ENCODE measurements around the gene RASSF10. TPM values are rescaled to one million over a fixed set of nuclear protein-coding genes. Genes with fewer than 3 reads are reported as not detected.

RASSF10 gene
- polyA plus RNA-seq, 1 experiment = not detected

DNA sequence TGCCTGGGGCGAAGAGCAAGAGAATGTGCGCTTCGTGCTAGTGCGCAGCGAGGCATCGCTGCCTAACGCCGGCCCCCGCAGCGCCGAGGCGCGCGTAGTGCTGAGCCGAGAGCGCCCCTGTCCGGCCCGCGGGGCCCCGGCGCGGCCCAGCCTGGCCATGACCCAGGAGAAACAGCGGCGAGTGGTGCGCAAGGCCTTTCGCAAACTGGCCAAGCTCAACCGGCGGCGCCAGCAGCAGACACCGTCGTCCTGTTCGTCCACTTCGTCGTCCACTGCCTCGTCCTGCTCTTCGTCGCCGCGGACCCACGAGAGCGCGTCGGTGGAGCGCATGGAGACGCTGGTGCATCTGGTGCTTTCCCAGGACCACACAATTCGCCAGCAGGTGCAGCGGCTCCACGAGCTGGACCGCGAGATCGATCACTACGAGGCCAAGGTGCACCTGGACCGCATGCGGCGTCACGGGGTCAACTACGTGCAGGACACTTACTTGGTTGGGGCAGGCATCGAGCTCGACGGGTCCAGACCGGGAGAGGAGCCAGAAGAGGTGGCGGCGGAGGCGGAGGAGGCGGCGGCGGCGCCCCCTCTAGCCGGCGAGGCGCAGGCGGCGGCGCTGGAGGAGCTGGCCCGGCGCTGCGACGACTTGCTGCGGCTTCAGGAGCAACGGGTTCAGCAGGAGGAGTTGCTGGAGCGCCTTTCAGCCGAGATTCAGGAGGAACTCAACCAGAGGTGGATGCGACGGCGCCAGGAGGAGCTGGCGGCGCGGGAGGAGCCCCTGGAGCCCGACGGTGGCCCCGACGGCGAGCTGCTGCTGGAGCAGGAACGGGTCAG lies 1.0 kb downstream of the RASSF10 start:
- DNase-seq (ENCODE audit: low read depth) = no peak
- no peak overlapping the region for H3K4me3 ChIP-seq (ENCODE audit: low read depth, low read length)
- TF ChIP-seq, protein P1, sequence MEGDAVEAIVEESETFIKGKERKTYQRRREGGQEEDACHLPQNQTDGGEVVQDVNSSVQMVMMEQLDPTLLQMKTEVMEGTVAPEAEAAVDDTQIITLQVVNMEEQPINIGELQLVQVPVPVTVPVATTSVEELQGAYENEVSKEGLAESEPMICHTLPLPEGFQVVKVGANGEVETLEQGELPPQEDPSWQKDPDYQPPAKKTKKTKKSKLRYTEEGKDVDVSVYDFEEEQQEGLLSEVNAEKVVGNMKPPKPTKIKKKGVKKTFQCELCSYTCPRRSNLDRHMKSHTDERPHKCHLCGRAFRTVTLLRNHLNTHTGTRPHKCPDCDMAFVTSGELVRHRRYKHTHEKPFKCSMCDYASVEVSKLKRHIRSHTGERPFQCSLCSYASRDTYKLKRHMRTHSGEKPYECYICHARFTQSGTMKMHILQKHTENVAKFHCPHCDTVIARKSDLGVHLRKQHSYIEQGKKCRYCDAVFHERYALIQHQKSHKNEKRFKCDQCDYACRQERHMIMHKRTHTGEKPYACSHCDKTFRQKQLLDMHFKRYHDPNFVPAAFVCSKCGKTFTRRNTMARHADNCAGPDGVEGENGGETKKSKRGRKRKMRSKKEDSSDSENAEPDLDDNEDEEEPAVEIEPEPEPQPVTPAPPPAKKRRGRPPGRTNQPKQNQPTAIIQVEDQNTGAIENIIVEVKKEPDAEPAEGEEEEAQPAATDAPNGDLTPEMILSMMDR (IDR thresholded peaks at IDR 0.05; ENCODE audit: insufficient read depth, low read depth, low read length) = no peak
- ChIA-PET CTCF (interaction anchor here (0.9 to 1.3 kb wide), 2 partner anchors 11 to 45 kb away, joined by 4 to 5 read pairs; no protein-coding TSS in a partner anchor), POLR2A (no interaction called here)
- peaks cover 44% of the 10 kb centered on the region for H3K27me3 ChIP-seq (ENCODE audit: control insufficient read depth, insufficient read depth, low read length)
- no peaks in the 10 kb centered on the region for H3K36me3 ChIP-seq (ENCODE audit: control insufficient read depth, insufficient read depth, low read length)

DNA sequence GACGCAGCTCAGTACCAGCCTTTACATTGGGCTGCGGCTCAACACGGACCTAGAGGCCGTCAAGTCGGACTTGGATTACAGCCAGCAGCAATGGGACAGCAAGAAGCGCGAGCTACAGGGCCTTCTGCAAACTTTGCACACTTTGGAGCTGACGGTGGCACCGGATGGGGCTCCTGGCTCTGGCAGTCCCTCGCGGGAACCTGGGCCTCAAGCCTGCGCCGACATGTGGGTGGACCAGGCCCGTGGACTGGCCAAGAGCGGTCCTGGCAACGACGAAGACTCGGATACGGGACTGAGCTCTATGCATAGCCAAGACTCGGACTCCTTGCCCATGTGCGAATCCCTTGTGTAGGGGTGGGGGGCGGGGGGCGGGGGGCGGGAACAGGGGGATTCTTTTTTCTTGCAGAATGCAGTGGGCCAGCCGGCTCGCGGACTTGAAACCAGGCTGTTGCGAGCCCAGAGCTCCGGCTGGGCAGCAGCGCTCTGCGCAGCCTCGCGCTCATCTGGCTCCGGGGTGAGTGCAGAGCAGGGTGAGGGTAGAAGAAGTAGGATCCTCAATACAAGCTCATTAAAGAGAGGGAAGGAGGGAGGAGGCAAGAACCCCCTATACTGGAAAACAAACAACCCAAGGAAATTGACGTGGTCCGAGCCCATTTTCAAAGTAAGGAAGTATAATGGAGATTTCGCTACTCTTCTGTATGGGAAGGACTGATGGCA lies 1.8 kb downstream of the RASSF10 start:
- Histone ChIP-seq H3K36me3 (ENCODE audit: control insufficient read depth, insufficient read depth, low read length) (no peaks in the 10 kb centered on the region), H3K4me3 (ENCODE audit: low read depth, low read length) (no peak overlapping the region), H3K27me3 (ENCODE audit: control insufficient read depth, insufficient read depth, low read length) (peaks cover 45% of the 10 kb centered on the region)
- ChIA-PET CTCF (interaction anchor here (0.9 to 1.3 kb wide), 2 partner anchors 12 to 46 kb away, joined by 4 to 5 read pairs; no protein-coding TSS in a partner anchor), POLR2A (no interaction called here)
- DNase-seq (ENCODE audit: low read depth) = no peak
- TF ChIP-seq, protein P1 (IDR thresholded peaks at IDR 0.05; ENCODE audit: insufficient read depth, low read depth, low read length) = no peak

- ChIA-PET CTCF (interaction anchor here (1.3 kb wide), 1 partner anchor 47 kb away, joined by 4 read pairs; no protein-coding TSS in a partner anchor), POLR2A (no interaction called here)
- Histone ChIP-seq H3K27me3 (ENCODE audit: control insufficient read depth, insufficient read depth, low read length) (peaks cover 43% of the 10 kb centered on the region), H3K36me3 (ENCODE audit: control insufficient read depth, insufficient read depth, low read length) (no peaks in the 10 kb centered on the region), H3K4me3 (ENCODE audit: low read depth, low read length) (no peak overlapping the region)
- TF ChIP-seq, protein P1 (IDR thresholded peaks at IDR 0.05; ENCODE audit: insufficient read depth, low read depth, low read length) = no peak
- DNase-seq (ENCODE audit: low read depth) = no peak
These were observed 2.4 kb downstream of the RASSF10 start for GRCh38 chr11:13011466-13012055.

GRCh38 chr11:13012056-13012661 lies 3.0 kb downstream of the RASSF10 start:
- TF ChIP-seq, protein P1 (IDR thresholded peaks at IDR 0.05; ENCODE audit: insufficient read depth, low read depth, low read length) = no peak
- CTCF ChIA-PET = no interaction called here
- POLR2A ChIA-PET = no interaction called here
- DNase-seq (ENCODE audit: low read depth) = no peak
- Histone ChIP-seq H3K4me3 (ENCODE audit: low read depth, low read length) (no peak overlapping the region), H3K36me3 (ENCODE audit: control insufficient read depth, insufficient read depth, low read length) (no peaks in the 10 kb centered on the region), H3K27me3 (ENCODE audit: control insufficient read depth, insufficient read depth, low read length) (peaks cover 40% of the 10 kb centered on the region)

All from BJ (cell line).